ENCODE results near the gene LNP1. TPM values are rescaled to one million over a fixed set of nuclear protein-coding genes. Genes with fewer than 3 reads are reported as not detected.

Gene LNP1
- total RNA-seq, 1 donor from 2014 or later = 2.7 TPM

DNA sequence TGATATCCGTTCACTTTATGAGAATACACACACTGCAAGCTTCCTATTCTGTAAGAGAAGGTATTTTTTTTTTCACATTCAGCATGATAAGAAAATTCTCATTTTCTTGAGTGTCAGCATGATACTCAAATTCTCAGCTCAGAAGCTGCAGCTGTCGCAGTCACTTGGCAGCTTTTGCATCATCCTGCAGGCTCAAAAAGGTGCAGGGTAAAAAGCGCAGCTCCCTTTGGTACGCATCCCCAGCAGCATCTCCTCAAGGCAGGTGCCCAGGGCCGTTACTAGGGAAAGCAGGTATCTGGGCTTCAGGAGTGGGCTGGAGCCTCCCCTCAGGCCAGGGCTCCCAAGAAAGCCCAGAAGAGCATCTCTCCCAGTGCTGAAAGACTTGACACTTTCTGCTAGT, 22.3 kb downstream of the LNP1 start:
- Mint-ChIP-seq H3K4me3 (ENCODE audit: low read depth) (no peak overlapping the region), H3K27me3 (no peaks in the 10 kb centered on the region), H3K4me1 (ENCODE audit: low read depth) (peaks cover 2% of the 10 kb centered on the region), H3K9me3 (ENCODE audit: low read depth) (no peaks in the 10 kb centered on the region), H3K36me3 (ENCODE audit: insufficient read depth) (no peaks in the 10 kb centered on the region), H3K27ac (no peak overlapping the region)
- TF ChIP-seq, protein P1, sequence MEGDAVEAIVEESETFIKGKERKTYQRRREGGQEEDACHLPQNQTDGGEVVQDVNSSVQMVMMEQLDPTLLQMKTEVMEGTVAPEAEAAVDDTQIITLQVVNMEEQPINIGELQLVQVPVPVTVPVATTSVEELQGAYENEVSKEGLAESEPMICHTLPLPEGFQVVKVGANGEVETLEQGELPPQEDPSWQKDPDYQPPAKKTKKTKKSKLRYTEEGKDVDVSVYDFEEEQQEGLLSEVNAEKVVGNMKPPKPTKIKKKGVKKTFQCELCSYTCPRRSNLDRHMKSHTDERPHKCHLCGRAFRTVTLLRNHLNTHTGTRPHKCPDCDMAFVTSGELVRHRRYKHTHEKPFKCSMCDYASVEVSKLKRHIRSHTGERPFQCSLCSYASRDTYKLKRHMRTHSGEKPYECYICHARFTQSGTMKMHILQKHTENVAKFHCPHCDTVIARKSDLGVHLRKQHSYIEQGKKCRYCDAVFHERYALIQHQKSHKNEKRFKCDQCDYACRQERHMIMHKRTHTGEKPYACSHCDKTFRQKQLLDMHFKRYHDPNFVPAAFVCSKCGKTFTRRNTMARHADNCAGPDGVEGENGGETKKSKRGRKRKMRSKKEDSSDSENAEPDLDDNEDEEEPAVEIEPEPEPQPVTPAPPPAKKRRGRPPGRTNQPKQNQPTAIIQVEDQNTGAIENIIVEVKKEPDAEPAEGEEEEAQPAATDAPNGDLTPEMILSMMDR (IDR thresholded peaks at IDR 0.05; ENCODE audit: unreplicated experiment) = no peak
- DNase-seq (ENCODE audit: low spot score, unreplicated experiment) = no peak

DNA sequence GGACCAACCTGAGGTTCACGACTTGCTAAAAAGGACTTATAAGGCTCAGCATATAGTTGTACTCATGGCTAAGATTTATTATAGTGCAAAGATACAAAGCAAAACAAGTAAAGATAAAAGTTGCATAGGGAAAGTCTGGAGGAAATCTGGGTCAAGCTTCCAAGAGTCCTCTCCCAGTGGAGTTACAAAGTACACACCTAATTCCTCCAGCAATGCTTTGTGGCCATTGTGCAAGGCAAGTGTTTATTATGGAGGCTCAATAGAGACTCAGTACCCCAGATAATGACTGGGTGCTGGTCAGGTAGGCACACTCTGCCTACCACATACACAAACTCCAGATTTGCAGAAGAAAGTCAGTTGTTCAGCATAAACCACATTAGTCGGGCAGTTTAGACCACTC, 22.9 kb downstream of the LNP1 start:
- TF ChIP-seq, protein P1 (IDR thresholded peaks at IDR 0.05; ENCODE audit: unreplicated experiment) = no peak
- DNase-seq (ENCODE audit: low spot score, unreplicated experiment) = no peak
- no peaks in the 10 kb centered on the region for H3K27me3 Mint-ChIP-seq
- no peak overlapping the region for H3K4me3 Mint-ChIP-seq (ENCODE audit: low read depth)
- H3K9me3 Mint-ChIP-seq (ENCODE audit: low read depth) = no peaks in the 10 kb centered on the region
- H3K27ac Mint-ChIP-seq = no peak overlapping the region
- H3K36me3 Mint-ChIP-seq (ENCODE audit: insufficient read depth) = no peaks in the 10 kb centered on the region
- peaks cover 2% of the 10 kb centered on the region for H3K4me1 Mint-ChIP-seq (ENCODE audit: low read depth)

DNA sequence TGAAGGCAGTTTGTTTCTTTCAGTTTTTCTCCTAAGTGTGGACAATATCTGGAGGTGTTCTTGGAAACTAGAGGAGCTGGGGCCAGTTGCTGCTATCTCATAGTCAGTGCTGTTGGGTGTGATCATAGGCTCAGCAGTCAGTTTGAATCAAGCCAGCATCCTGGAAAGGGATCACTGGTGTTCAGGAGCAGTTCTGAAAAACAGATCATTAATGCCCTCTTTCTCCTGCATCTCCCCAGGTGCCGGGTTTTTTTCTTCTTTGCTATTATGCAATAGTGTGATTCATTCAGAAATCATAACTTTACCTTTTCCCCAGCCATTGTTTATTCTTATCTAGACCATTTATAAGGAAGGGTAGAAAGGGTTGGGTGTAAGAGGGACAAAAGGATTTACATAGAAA, 24.0 kb downstream of the LNP1 start:
- Mint-ChIP-seq H3K9me3 (ENCODE audit: low read depth) (no peaks in the 10 kb centered on the region), H3K27ac (no peak overlapping the region), H3K4me3 (ENCODE audit: low read depth) (no peak overlapping the region), H3K27me3 (no peaks in the 10 kb centered on the region), H3K36me3 (ENCODE audit: insufficient read depth) (no peaks in the 10 kb centered on the region), H3K4me1 (ENCODE audit: low read depth) (peaks cover 2% of the 10 kb centered on the region)
- TF ChIP-seq, protein P1 (IDR thresholded peaks at IDR 0.05; ENCODE audit: unreplicated experiment) = no peak
- no peak for DNase-seq (ENCODE audit: low spot score, unreplicated experiment)

DNA sequence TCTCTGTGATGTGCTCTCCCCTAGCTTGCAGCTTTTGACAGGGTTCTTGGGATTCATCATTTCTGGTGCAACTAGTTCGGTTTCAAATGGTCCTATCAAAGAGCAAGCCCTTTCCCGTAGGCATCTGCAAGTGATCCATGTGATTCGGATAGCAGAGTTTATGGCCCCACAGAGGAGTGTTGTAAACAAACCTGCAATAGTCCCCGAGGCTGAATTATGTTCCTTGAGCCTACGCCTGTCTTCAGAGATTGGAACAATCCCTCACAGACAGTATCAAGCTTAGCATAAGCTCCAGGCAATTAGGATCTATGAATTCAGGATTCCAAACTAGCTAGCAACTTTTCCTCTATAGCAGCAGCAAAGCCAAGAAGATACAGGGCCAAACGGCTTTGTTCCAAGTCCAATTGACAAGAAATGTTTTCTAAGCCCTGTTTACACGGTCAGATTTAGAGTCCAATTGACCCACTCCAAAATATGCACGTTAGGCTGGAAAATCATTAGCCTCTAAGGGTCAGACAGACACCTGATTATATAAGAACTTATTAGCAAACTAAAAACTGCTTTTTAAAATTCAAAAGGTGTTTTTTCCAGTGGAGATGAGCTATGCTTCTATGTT, 24.8 kb downstream of the LNP1 start:
- no peak overlapping the region for H3K4me3 Mint-ChIP-seq (ENCODE audit: low read depth)
- peaks cover 2% of the 10 kb centered on the region for H3K4me1 Mint-ChIP-seq (ENCODE audit: low read depth)
- no peak for DNase-seq (ENCODE audit: low spot score, unreplicated experiment)
- H3K27me3 Mint-ChIP-seq = no peaks in the 10 kb centered on the region
- H3K9me3 Mint-ChIP-seq (ENCODE audit: low read depth) = no peaks in the 10 kb centered on the region
- TF ChIP-seq, protein P1 (IDR thresholded peaks at IDR 0.05; ENCODE audit: unreplicated experiment) = no peak
- no peak overlapping the region for H3K27ac Mint-ChIP-seq
- no peaks in the 10 kb centered on the region for H3K36me3 Mint-ChIP-seq (ENCODE audit: insufficient read depth)

DNA sequence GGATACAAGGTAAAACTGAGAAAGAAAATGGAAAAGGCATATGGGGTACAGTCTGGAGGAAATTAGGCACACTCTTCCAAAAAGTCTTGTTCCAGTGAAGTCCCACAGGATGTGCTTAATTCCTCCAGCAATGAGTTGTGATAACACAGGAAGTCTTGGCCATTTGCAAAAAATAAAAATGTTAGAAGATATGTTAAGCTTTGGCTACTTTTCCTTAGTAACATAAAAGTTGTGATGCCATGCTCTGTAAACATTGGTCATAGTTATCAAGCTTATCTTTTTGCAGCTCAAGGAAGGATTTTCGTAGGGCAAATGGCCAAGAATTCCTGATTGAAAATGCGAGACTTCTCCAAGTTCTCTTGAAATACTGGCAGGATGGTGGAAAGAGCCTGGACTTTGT, 26.4 kb downstream of the LNP1 start:
- H3K4me3 Mint-ChIP-seq (ENCODE audit: low read depth) = no peak overlapping the region
- no peaks in the 10 kb centered on the region for H3K27me3 Mint-ChIP-seq
- H3K27ac Mint-ChIP-seq = no peak overlapping the region
- no peaks in the 10 kb centered on the region for H3K9me3 Mint-ChIP-seq (ENCODE audit: low read depth)
- peaks cover 2% of the 10 kb centered on the region for H3K4me1 Mint-ChIP-seq (ENCODE audit: low read depth)
- no peak for DNase-seq (ENCODE audit: low spot score, unreplicated experiment)
- TF ChIP-seq, protein P1 (IDR thresholded peaks at IDR 0.05; ENCODE audit: unreplicated experiment) = no peak
- no peaks in the 10 kb centered on the region for H3K36me3 Mint-ChIP-seq (ENCODE audit: insufficient read depth)
